Left kidney (tissue), 2 donors: ENCODE measurements around the gene SIK2. TPM values are rescaled to one million over a fixed set of nuclear protein-coding genes. Genes with fewer than 3 reads are reported as not detected.
"Not testable (repeated sequence)": the region's sequence is repeated elsewhere in the genome, so short reads cannot be mapped to it uniquely, and the experiment has no call there.

Experiments
- DNase-seq: peaks from one replicate; pipeline ENCODE4 v3.0.0-alpha.2; 2013
- polyA plus RNA-seq: library from polyadenylated mRNA; unstranded; fragments of 120-200 nt; gene quantifications from one replicate; pipeline ENCODE4 v1.2.1, GENCODE V29; 2013; ENCODE audit not compliant: insufficient read length

The SIK2 gene
- polyA plus RNA-seq, 1 donor = 23.4 TPM

- DNase-seq = no peak
Measured at GRCh38 chr11:111759778-111760407, 157.6 kb downstream of the SIK2 start.

- no peak for DNase-seq
Measured at GRCh38 chr11:111761036-111761435, 158.8 kb downstream of the SIK2 start.

DNA sequence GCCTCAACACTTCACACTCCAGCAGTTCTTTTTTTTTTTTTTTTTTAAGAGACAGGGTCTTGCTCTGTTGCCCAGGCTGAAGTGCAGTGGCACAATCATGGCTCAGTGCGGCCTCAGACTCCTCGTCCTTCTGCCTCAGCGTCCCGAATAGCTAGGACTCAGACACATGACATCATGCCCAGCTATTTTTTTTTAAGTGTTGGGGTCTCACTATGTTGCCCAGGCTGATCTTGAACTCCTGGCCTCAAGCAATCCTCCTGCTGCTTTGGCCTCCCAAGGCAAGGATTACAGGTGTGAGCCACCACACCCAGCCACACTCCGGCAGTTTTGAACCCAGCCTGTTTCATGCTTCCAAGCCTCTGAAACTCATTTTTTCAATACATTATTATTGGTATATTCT, 160.3 kb downstream of the SIK2 start:
- no peak for DNase-seq

GRCh38 chr11:111762981-111763643, 160.9 kb downstream of the SIK2 start:
- DNase-seq = no peak

- DNase-seq = no peak
Measured at GRCh38 chr11:111764621-111765020, 162.4 kb downstream of the SIK2 start.

DNA sequence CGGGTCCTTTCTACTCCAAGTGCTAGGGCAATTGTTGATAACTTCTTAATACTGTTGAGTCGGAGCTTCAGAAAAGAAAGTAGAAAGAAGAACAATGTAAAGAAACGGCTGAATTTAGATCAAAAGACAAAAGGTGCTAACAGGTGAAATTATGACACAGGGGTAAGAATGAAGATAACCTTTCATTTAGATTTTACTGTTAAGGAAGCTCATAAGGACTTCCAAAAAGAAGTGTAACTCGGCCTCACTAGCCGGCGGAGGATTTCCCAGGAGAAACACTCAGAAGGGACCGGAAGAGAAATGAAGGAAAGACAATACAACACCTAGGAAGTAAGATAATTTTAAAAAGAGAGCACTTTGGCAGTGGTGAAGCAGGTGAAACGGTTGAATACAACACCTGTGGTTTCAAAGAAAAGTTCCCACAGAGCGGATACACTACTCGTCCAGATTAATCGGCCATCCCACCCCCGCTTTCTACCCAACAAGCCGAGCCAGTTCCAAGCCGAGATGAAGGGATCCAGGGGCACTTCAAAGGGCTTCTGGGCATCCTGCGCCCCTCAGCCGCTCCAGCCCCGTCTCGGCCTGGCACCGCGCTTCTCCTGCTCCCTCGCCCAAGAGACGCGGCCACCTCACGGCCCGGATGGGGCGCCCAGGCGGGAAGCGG, 163.2 kb downstream of the SIK2 start:
- DNase-seq = no peak

GRCh38 chr11:111765984-111766833, 164.0 kb downstream of the SIK2 start, which contains the start of gene PPP2R1B:
TSS of gene PPP2R1B (minus strand) at chr11:111766389. CDS start at chr11:111766361, 28 bp downstream.
- DNase-seq = peak; percentile 76

- no peak for DNase-seq
Measured at GRCh38 chr11:111766834-111767142, 164.5 kb downstream of the SIK2 start.

DNA sequence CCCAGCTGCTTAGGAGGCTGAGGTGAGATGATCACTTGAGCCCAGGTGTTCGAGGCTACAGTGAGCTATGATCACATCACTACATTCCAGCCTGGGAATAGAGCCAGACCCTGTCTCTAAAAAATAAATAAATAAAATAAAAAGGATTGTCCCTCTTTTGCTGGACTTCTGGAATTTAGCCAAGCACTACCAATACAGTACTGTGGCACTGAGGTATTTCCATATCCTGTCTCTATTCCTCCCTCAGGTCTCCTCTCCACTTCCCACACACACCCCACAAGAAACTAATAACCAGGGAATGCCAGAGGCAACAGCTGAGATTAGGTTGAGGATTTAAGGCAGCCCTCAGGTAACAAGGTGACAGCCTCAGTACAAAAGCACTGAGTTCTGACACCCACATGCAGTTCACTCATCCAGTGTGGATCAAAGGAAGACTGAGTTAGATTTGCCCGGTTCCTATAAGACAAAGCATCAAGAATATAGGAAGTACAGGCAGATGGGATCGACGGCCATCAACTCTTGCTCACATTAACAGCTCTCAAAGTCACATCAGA, 168.4 kb downstream of the SIK2 start:
- no peak for DNase-seq

- DNase-seq = not testable (repeated sequence)
Measured at GRCh38 chr11:111771205-111771604, 169.0 kb downstream of the SIK2 start.

DNA sequence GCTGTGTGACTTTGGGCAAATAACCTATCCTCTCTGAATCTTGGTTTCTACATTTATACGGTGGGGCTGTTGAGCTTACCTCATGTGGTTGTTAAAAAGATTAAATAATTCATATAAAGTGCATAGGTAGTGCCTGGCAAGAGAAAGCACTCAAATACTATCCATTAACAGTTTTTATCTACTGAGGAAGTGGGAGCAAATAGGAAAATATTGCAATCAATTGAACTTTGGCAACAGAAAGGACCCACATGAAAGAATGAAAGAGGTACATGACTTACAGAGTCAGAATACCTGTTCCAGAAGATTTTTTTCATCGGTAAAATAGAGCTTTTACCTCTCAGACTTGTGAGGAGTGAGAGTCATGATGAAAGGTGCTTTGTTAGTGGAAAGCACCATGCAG, 170.3 kb downstream of the SIK2 start:
- no peak for DNase-seq

DNA sequence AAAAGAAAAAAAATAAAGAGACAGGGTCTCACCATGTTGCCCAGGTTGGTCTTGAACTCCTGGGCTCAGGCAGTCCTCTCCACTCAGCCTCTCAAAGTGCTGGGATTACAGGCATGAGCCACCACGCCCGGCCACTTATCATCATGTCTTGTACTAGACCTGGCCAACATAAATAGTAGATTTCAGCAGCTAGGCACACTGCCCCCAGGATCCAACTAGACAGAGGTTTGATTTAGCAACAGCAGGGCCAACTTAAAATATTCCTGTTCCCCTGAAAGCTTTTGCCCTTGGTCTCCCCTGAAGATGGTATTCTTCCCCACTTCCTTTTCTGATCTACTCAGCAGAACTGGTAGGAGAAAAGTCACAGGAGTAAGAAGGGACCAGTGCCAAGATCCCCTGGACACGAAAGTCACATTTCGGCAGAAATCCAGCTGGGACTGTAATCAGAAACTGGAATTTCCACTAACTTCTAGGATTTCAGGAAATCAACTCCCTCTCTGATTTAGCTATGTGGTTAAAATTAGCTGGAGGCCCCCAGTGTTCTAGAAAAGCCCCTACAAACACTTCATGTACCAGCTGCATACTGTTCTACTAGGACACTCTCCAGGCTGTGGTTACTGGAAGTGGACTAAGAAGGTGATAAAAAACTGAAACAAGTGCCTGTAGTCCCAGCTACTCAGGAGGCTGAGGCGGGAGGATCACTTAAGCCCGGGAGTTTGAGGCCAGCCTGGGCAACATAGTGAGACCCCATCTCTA, 172.9 kb downstream of the SIK2 start:
- peak; percentile 50 for DNase-seq

DNA sequence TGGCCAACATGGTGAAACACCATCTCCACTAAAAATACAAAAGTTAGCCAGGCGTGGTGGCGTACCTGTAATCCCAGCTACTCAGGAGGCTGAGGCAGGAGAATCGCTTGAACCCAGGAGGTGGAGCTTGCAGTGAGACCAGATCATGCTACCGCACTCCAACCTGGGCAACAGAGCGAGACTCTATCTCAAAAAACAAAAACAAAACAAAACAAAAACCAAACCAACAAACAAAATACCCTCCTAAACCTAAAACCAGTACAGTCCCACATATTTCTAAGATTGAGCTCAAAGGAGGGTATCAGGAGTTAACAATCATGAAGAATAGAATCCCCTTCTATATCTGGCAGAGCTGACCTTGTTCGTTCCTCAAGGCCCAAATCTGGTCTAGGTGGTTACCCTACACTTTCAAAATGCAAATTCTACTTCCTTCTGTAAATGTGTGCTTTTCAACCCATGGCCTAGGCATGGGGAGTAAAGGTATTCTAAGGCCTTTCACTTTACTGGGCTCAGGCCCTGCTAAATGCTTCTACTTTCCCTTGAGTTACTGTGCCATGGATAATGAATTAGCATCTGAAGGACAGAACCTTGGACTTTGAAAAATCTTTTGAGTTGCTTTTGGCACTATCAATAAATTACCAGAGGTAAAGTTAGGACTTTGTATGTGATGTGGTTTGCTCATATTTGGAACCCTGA, 174.3 kb downstream of the SIK2 start:
- no peak for DNase-seq

DNA sequence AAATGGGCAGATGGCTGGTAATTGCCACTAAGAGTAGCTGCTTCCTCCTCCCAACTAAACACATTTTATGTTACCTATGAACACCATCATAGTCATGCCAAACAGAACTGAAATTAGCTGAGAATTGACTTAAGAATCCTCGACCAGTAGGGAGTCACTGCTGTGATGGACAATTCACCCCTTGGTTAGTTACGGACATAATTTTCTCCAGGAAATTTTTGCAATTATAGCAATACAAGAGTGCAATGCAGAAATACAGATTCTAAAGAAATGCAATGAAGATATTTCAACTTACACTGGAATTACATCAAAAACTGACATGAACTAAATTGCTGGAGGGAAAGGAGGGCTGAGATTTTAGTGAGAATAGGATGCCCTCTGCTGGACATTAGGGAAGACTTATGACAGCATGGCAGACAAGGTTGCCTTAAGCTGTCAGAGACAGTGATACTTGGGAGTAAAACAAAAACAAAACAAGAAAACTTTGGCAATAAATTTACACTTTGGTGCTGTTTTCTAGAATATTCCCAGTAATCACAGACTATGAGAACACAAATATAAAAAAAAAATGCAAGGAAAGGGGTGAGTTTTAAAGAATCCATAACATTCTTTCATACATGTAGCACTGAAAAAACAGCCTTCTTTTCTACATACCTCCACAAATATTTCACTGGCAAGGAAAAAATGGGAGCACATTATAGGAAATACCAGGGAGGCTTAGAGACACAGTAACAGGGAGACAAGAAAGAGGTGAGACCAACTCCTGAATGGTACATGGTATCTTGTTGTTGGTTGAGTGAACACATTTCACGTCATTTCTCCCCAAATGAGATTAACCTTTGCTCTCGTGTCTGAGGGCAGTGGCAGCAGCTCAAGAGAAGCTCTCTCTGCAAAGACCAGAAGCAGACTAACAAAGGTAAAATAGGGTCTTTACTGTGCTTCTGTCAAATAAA, 175.1 kb downstream of the SIK2 start:
- peak; percentile 76 for DNase-seq

- DNase-seq = no peak
Measured at GRCh38 chr11:111778047-111778558, 175.9 kb downstream of the SIK2 start.

GRCh38 chr11:111779118-111779517, 176.9 kb downstream of the SIK2 start:
- DNase-seq = no peak
